Epithelial cell of esophagus (primary cell): ENCODE data around the gene PHLDB1.
"Not testable (repeated sequence)": the region's sequence is repeated elsewhere in the genome, so short reads cannot be mapped to it uniquely, and the experiment has no call there.

Experiments
- DNase-seq: peaks from one replicate; pipeline ENCODE4 v3.0.0; 2010; ENCODE audit warnings: low read depth
- H3K4me3 ChIP-seq: 2 replicates; pipeline ENCODE4 v1.5.1; 2011; ENCODE audit warnings: mild to moderate bottlenecking, low read length, control low read depth
- TF ChIP-seq, protein P1 (sequence below): IDR thresholded peaks from 2 replicates; pipeline ENCODE4 v1.5.1; 2011; ENCODE audit warnings: low read depth, mild to moderate bottlenecking, low read length, control low read depth, inconsistent platforms; ENCODE audit not compliant: insufficient read depth; ENCODE audit errors: missing control alignments

The PHLDB1 gene

DNA sequence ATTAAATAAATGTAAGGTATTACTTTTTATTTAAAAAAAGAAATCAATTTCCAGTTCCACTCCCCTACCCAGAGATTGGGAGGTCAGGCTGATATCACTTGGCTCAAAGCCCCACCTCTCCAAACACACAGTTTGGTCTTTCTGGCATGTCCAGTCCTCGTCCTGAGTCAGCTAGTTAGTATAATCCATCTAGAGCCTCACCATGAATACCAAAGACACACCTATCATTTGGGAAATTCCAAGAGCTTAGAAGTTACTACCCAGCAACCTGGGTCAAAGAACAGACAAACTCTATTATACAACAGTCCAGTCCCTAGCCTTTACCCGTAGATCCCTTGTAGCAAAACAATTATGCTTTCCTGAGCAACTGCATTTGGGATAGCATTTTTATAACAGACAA, 62.6 kb downstream of the PHLDB1 start:
- DNase-seq: peak; percentile 64
- TF ChIP-seq, protein P1, sequence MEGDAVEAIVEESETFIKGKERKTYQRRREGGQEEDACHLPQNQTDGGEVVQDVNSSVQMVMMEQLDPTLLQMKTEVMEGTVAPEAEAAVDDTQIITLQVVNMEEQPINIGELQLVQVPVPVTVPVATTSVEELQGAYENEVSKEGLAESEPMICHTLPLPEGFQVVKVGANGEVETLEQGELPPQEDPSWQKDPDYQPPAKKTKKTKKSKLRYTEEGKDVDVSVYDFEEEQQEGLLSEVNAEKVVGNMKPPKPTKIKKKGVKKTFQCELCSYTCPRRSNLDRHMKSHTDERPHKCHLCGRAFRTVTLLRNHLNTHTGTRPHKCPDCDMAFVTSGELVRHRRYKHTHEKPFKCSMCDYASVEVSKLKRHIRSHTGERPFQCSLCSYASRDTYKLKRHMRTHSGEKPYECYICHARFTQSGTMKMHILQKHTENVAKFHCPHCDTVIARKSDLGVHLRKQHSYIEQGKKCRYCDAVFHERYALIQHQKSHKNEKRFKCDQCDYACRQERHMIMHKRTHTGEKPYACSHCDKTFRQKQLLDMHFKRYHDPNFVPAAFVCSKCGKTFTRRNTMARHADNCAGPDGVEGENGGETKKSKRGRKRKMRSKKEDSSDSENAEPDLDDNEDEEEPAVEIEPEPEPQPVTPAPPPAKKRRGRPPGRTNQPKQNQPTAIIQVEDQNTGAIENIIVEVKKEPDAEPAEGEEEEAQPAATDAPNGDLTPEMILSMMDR: no peak
- H3K4me3 ChIP-seq: no peak overlapping the region

DNA sequence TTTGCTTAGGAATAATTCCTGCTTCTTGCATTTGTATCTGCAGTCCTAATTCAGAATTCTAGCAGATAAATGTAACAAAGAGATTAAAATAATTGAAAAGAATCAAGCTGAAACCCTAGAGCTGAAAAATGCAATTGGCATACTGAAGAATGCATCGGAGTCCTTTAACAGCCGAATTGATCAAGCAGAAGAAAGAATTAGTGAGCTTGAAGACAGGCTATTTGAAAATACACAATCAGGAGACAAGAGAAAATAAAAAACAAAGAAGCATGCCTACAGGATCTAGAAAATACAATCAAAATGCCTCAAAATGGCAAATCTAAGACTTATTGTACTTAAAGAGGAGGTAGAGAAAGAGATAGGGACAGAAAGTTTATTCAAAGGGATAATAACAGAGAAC, 63.8 kb downstream of the PHLDB1 start:
- TF ChIP-seq, protein P1: no peak
- DNase-seq: no peak
- H3K4me3 ChIP-seq: no peak overlapping the region

DNA sequence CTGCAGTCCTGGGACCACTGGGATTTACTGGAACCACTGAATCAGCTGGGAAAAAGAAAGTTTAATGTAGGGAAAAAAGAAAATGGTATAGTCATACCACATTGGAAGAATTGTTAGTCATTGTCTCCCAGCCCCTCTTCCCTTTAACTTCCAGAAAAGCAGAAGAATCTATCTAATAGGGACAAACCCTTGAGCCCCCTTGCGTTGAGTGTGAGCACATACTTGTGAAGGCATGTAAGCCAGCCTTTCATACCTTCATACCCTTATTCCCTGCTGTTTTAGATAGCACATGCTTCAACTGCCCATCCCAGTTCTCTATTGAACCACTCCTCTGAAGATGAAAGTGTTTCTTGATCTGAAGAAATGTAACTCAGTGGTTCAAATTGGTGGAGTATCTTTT, 65.4 kb downstream of the PHLDB1 start:
- H3K4me3 ChIP-seq: no peak overlapping the region
- DNase-seq: no peak
- TF ChIP-seq, protein P1: no peak

DNA sequence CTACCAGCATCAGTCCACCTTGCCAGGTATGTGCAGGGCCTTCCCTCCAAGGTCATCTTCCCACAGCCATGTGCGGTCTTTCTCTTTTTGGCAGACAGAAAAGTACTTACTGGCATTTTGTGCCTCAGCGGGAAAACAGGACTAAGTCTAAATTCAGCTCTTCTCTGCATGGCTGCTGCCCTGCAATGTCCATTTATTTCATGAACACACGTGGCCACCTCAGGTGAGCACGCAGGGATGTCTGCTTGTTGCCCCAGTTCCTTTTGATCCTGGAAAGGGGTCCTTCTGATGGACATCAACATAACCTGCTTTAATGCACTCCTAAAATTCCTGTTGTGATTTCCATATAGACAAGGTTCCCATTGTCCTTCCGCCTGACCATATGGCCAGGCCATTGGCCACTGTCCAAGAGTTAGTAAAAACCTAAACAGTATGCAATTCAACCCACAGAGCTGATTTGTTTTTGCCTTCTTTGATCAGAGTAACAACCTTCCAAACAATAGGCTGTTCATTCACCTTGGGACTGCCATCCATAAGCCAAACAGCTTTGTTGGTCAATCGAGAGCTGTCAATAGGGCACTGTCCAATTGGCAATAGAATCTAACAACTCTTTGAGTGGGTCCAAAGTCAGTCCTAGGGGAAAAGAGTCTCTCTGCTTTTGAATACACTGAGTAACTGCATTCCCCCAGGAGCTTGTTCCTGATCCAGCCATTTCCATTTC, 66.1 kb downstream of the PHLDB1 start:
- no peak overlapping the region for H3K4me3 ChIP-seq
- DNase-seq: no peak
- TF ChIP-seq, protein P1: no peak

DNA sequence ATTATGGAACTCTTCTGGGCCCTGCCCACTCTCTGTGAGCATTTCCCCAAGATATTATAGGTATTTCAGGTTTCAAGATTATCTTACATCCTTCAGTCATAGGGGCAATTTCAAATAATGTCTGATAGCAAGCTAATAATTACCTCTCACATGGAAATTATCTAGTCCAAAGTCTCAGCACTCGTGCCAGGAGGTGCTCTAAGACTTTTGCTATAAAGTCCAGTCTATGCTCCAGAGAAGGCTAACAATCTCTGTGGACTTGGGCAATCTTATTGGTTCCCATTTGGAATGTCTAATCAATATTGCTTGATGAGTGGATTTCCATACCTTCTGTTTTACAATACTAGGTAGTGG, 66.6 kb downstream of the PHLDB1 start:
- TF ChIP-seq, protein P1: no peak
- DNase-seq: no peak
- no peak overlapping the region for H3K4me3 ChIP-seq

DNA sequence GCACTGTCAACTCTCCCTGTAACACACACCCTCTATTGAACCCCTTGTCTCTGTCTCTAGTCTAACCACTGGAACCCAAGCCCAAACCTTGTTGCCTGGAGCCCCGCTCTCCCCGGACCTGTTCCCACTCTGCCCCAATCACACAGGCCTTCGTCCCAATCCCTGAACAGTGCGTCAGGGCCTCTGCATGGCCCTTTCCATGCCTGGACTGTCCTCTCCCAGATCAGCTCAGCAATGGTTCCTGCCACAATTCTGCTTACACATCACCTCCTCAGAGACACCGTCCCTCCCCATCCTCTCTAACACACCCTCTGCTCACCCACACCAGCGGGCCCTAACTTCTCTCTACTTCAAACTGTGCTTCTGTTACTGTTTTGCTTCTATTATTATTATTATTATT, 70.6 kb downstream of the PHLDB1 start:
- DNase-seq: no peak
- no peak overlapping the region for H3K4me3 ChIP-seq
- TF ChIP-seq, protein P1: no peak

DNA sequence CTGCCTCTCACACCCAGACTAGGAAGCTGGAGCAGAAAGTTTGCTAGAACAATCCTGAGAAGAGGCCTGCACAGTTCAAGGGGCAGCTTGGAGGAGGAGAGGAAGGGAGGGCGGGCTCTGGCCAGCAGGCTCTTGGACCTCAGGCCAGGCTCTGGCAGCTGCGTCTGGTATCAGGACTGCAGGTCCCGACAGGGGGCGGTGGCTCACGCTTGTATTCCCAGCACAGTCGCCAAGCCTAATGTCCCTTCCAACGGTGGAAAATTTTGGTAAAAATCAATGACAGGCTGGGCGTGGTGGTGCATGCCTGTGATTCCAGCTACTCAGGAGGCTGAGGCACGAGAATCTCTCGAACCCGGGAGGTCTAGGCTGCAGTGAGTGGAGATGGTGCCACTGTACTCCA, 71.5 kb downstream of the PHLDB1 start:
- H3K4me3 ChIP-seq, DNase-seq: not testable (repeated sequence)

DNA sequence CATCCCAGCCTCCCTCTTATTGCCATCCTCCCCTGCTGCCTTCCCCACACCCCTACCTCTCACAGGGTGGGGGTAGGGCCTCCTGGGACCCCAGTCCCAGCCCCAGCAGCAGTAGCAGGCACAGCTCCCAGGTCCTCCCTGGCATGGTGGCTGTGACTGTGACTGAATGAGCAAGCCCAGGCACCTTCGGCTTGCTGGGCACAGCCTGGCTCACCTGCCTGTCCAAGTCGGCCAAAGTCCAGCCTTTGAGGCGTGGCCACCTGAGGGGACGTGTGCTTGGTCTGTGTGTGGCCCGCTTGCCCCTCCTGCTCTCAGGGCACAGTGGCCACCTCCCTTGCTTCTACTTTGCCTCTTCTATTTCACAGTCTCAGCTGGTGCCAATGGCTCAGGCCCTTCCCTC, 72.1 kb downstream of the PHLDB1 start, which contains the start of gene TREH:
TREH (minus strand) TSS at position 168 of the 400 bp plus-strand sequence; CDS start at position 145, 23 bp downstream.
- TF ChIP-seq, protein P1: no peak
- H3K4me3 ChIP-seq: no peak within 1 kb of the TSS
- DNase-seq: no peak
